Ectodermal cell (in vitro differentiated cells): ENCODE measurements around the gene PPP1R14B. TPM values are rescaled to one million over a fixed set of nuclear protein-coding genes. Genes with fewer than 3 reads are reported as not detected.
A peak's percentile ranks its signal among the peaks of the same experiment; 100 is the strongest.

Experiments used
- H3K27ac ChIP-seq: 2 replicates; pipeline ENCODE4 v1.7.0; 2013; ENCODE audit warnings: mild to moderate bottlenecking, low read depth, low read length; ENCODE audit not compliant: insufficient read depth, poor library complexity, severe bottlenecking
- H3K27me3 ChIP-seq: 2 replicates; pipeline ENCODE4 v1.7.0; 2013; ENCODE audit warnings: mild to moderate bottlenecking, low read length; ENCODE audit not compliant: insufficient read depth, control insufficient read depth, poor library complexity, severe bottlenecking
- H3K36me3 ChIP-seq: one replicate; pipeline ENCODE4 v1.7.0; 2013; ENCODE audit warnings: low read length; ENCODE audit not compliant: control insufficient read depth, insufficient read depth
- H3K4me1 ChIP-seq: one replicate; pipeline ENCODE4 v1.7.0; 2013; ENCODE audit warnings: low read length; ENCODE audit not compliant: control insufficient read depth, insufficient read depth
- H3K4me3 ChIP-seq: 2 replicates; pipeline ENCODE4 v1.7.0; 2013; ENCODE audit warnings: low read depth, low read length, control low read depth; ENCODE audit not compliant: insufficient read depth
- H3K9me3 ChIP-seq: 2 replicates; pipeline ENCODE4 v1.7.0; 2013; ENCODE audit warnings: mild to moderate bottlenecking, low read length, moderate library complexity; ENCODE audit not compliant: control insufficient read depth
- WGBS, 2 experiments: methylation state at CpG; one replicate each; pipeline ENCODE4 v1.1.7; 2013; ENCODE audit warnings: missing lambda C conversion rate in 2 of 2; 5-methylcytosine and 5-hydroxymethylcytosine counted together
- polyA plus RNA-seq, 4 experiments: library from polyadenylated mRNA; stranded (reverse); fragments of 50-300 nt; gene quantifications; one replicate each; pipeline ENCODE4 v1.2.3, GENCODE V29; 2013

Gene PPP1R14B, protein sequence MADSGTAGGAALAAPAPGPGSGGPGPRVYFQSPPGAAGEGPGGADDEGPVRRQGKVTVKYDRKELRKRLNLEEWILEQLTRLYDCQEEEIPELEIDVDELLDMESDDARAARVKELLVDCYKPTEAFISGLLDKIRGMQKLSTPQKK
- polyA plus RNA-seq (2013, experiment 1 of 4) = 162 TPM
- 147 TPM for polyA plus RNA-seq (2013, experiment 2 of 4)
- polyA plus RNA-seq (2013, experiment 3 of 4) = 181 TPM
- 175 TPM for polyA plus RNA-seq (2013, experiment 4 of 4)

DNA sequence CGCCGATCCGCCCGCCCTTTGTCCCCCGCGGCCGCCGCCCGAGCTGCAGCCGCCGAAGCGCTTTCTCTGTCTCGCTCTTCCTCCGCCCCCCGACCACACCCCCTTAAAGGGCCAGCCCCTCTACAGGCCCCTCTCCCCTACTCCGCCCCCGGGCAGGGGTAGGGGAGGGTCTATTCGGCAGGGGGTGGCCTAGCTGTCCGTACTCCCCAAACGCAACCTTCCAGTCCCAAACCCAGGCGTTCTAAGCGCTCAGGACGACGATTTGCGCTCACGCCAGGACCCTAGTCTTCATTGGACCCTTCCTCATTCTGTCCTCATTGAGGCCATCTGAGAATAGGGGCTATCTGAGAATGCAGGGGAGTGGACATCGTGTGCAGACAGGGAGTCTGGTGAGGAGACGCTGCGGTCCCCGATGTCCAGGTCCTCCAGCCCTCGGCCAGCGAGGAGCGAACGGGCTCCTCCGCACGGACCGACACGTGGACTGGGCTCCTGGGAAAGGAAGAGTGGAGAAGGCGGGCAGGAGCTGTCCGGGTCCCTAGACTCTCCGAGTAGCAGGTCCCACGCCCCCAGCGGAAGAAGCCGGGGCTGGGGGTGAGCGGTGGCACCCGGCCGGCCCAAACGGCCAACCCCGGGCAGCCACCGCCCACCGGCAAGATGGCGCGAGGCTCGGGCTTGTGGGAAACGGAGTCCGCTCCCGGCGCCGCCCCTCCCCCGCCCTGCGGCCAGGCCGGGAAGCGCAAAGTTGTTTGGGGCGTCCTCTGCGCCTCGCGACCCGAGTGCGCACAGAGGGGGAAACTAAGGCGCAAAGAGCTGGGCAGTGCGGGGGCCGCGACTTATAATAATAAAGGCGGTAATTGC is at the start of gene PPP1R14B:
TSS of gene PPP1R14B (minus strand) at position 73 of the 858 bp plus-strand sequence. CDS start 270 bp downstream, outside the sequence.
- 0% methylated on average over 69 to 74 of the region's 74 CpGs for WGBS, 2 experiments

DNA sequence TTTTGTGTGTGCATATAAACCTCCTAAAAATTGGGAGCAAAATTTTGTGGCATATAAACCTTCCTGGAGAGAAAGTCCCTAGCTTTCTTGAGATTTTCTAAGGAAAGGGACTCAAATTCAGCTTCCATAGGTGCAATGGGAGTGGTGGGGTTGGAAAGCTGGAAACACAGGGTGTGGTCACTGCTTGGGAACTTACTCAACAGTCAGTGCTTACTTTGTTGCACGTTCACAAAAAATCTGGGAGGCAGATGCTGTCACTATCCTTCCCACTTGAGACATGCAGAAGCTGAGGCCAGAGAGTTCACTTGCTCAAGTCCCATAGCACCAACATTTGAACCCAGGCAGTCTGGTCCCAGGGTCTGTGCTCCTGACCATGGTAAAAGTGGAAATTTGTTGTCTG is 49.5 kb upstream of the PPP1R14B start:
- Histone ChIP-seq H3K4me3 (no peak overlapping the region), H3K4me1 (peaks cover 26% of the 10 kb centered on the region), H3K36me3 (no peaks in the 10 kb centered on the region), H3K9me3 (no peaks in the 10 kb centered on the region), H3K27me3 (peaks cover 100% of the 10 kb centered on the region), H3K27ac (no peak overlapping the region)
- 46 to 58% methylated on average over 1 of the region's 1 CpG for WGBS, 2 experiments

More for the DNA sequence above, at the start of gene PPP1R14B:
- Histone ChIP-seq H3K4me3 (peak within 1 kb of the TSS; percentile 77), H3K4me1 (peaks cover 31% of the 10 kb centered on the region), H3K36me3 (peaks cover 5% of the 10 kb centered on the region), H3K27ac (peak within 1 kb of the TSS; percentile 86), H3K9me3 (no peaks in the 10 kb centered on the region), H3K27me3 (peaks cover 10% of the 10 kb centered on the region)

DNA sequence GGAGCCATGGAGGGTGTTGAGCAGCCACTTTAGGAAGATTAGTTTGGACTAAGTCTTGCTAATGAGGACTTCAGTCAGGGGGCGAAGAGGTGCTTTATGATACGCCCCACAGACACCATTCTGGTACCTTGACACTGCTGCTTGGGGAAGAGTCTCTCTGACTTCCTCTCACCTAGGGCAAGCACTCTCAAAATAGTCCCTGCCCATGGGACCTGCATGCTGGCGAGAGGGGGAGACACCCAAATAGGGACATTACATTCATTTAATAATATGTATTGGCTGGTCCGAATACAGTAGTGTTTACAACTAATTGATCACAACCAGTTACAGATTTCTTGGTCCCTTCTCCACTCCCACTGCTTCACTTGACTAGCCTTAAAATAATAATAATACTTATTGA is 49.0 kb upstream of the PPP1R14B start:
- no peaks in the 10 kb centered on the region for H3K9me3 ChIP-seq
- H3K27me3 ChIP-seq = peaks cover 100% of the 10 kb centered on the region
- H3K27ac ChIP-seq = no peak overlapping the region
- peaks cover 27% of the 10 kb centered on the region for H3K4me1 ChIP-seq
- no peaks in the 10 kb centered on the region for H3K36me3 ChIP-seq
- WGBS, 2 experiments = 77 to 89% methylated on average over 2 to 3 of the region's 4 CpGs
- H3K4me3 ChIP-seq = no peak overlapping the region

DNA sequence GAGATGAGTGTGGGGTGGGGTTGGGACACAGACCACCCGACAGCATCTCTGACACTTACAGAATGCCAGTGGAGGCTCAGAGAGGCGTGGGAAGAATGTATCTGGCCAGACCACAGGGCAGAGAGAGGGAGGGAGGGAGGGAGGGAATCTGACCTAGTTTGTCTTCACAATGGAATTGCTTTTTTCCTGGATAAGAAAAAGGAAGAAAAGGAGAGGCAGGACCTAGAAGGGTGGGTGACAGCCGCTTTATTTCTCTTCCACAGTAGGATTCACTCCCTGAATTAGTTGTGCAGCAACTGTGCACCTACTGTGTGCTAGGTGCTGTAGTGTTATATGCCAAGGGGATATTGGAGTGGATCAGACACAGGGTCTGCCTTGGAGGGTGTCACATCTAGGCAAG is 48.0 kb upstream of the PPP1R14B start:
- Histone ChIP-seq H3K27me3 (peaks cover 100% of the 10 kb centered on the region), H3K9me3 (no peaks in the 10 kb centered on the region), H3K4me1 (peaks cover 19% of the 10 kb centered on the region), H3K36me3 (no peaks in the 10 kb centered on the region), H3K4me3 (no peak overlapping the region), H3K27ac (no peak overlapping the region)
- 50 to 55% methylated on average over 3 of the region's 3 CpGs for WGBS, 2 experiments

DNA sequence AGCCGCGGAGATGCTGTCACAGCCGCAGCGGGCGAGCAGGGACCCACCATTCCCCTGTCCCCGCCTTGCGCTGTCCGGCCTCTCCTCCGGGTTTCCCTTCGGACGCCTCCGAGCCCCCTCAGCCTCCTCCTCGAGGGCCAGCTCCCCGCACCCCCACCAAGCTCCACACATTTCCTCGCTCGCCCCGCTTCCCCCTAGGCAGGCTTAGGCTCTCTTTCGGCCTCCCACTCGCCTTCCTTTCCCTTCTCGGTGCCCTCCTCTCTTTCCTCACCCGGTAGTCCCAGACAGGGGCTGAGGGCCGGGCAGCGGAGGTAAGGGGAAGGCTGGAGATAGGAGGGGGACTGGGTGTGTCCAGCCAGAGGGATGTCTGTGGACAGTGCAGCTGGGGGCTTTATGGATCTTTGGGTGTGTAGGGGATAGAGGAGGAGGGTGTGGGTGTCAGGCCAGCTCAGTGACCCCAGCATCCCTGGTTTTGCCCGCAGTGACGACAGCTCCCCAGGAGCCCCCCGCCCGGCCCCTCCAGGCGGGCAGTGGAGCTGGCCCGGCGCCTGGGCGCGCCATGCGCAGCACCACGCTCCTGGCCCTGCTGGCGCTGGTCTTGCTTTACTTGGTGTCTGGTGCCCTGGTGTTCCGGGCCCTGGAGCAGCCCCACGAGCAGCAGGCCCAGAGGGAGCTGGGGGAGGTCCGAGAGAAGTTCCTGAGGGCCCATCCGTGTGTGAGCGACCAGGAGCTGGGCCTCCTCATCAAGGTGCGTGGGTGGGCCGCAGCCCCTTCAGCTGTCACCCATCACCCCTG is 45.9 kb upstream of the PPP1R14B start:
- 41% methylated on average over 42 of the region's 42 CpGs for WGBS, 2 experiments

DNA sequence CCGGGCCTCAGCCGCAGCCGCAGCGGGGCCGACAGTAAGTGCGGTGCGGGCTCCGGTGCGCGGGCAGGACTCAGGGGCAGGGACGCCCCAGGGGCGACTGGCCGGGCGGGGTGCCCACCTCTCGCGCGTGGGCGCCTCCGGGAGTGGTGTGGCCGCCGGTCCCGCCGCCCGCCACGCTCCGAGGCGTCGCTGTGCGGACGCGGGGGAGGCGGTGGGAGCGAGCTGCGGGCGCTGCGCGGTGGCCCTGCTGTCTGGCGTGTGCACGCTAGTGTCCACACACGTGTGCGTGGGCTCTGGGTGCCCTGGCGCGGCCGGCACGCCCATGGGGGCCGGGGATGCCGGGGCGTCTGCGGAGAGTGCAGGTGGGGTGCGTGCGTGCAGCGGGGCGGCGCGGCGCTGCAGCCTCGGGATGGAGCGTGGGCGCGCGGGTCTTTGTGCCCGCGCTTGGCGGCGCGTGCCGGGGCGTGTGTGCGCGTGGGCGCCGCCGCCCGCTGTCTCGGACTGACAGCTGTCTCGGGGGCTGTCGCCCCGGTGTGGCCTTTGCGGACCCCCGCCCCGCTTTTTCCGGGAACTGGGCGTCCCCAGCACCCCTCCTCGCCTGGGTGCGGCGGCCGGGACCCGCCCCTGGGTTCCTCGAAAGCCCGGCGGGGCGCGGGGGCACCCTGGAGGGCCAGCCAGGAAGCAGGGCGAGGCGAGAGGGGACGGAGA is 45.2 kb upstream of the PPP1R14B start:
- H3K36me3 ChIP-seq = no peaks in the 10 kb centered on the region
- H3K27me3 ChIP-seq = peaks cover 80% of the 10 kb centered on the region
- H3K9me3 ChIP-seq = no peaks in the 10 kb centered on the region
- peaks cover 13% of the 10 kb centered on the region for H3K4me1 ChIP-seq
- H3K4me3 ChIP-seq = peak overlapping the region; percentile 4
- no peak overlapping the region for H3K27ac ChIP-seq
- WGBS, 2 experiments = 2% methylated on average over 96 of the region's 96 CpGs

More for the DNA sequence above, 45.9 kb upstream of the PPP1R14B start:
- Histone ChIP-seq H3K27me3 (peaks cover 88% of the 10 kb centered on the region), H3K36me3 (no peaks in the 10 kb centered on the region), H3K27ac (no peak overlapping the region), H3K9me3 (no peaks in the 10 kb centered on the region), H3K4me3 (no peak overlapping the region), H3K4me1 (peaks cover 13% of the 10 kb centered on the region)

DNA sequence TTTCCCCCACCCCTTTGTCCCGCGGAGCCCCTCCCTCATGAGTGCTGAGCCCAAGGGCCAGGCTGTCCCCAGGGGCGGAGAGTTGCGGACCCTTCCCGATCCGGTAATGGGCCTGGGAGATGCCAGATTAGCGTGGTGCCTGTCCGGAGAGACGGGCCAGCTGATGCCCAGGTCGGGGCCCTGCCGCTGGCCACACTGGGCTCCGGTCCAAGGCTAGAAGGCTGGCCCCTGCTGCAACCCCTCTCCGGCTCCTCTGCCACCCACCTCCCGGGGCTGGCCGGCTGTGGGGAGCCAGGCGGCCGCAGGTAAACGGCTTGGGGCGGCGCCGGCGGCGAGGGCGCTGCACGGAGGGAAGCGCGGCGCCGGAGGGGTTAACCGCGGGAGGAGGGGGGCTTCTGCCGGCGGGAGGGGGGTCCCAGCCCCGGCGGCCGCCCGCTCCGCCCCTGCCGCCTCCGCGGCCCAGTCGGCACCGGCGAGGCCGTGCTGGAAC is 44.6 kb upstream of the PPP1R14B start, which contains the start of gene KCNK4:
TSS of gene KCNK4 (plus strand) at position 41 of the 490 bp plus-strand sequence. CDS start 1,717 bp downstream, outside the sequence.
- Histone ChIP-seq H3K36me3 (no peaks in the 10 kb centered on the region), H3K27me3 (peaks cover 74% of the 10 kb centered on the region), H3K9me3 (no peaks in the 10 kb centered on the region), H3K4me3 (peak within 1 kb of the TSS; percentile 4), H3K4me1 (peaks cover 13% of the 10 kb centered on the region), H3K27ac (no peak within 1 kb of the TSS)
- 3% methylated on average over 45 of the region's 45 CpGs for WGBS, 2 experiments

DNA sequence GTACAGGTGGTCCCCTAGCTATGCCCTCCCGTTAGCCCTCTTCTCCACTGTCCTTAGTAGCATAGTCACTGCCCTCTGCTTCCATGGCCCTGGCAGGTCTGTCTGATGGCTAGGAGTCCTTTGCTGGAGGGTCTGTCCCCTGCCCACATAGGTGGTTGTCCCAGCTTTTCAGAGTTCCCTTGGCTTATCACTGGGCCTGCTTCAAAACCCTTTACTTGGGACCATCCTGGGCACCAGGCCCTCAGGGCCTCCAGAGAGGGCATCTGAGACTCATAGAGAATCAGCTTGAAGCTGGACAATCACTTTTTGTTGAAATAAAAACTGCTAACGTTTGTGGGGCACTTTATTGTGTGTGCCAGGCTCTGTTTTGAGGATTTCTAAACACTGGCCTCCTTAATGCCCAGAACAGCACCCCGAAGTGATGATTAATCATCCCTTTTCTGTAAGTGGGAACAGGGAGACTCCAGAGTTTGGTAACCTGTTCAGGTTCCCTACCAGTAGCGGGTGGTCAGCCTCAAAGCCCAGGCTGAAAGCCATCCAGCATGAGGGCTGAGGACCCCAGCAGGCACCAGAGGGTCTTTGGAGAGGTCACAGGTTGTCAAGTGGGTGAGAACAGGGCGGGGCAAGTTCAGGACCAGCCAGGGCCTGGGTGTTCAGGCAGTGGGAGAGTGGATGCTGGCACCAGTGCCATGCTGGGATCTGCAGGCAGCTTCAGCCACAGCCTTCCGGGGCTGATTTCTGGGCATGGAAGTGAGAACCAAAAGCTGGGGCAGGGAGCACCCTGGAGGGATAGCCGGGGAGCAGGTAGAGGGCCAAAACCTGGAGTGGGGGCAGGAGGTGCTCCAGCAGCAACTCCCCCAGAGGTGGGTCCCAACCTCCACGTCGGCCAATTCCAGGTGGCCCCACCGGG is 43.9 kb upstream of the PPP1R14B start:
- WGBS, 2 experiments = 48 to 54% methylated on average over 10 of the region's 10 CpGs
- H3K27me3 ChIP-seq = peaks cover 67% of the 10 kb centered on the region

More for the DNA sequence above, 43.9 kb upstream of the PPP1R14B start:
- Histone ChIP-seq H3K4me3 (no peak overlapping the region), H3K9me3 (no peaks in the 10 kb centered on the region), H3K4me1 (peaks cover 13% of the 10 kb centered on the region), H3K27ac (no peak overlapping the region), H3K36me3 (no peaks in the 10 kb centered on the region)
